HG03442 (cell line): ENCODE measurements around the gene WDR81.
"Not testable (repeated sequence)": the region's sequence is repeated elsewhere in the genome, so short reads cannot be mapped to it uniquely, and the experiment has no call there.

Source experiments
- ATAC-seq: cut with Tn5 transposase; IDR thresholded peaks from one replicate; pipeline ENCODE4 v1.9.1; 2021; ENCODE audit warnings: mild to moderate bottlenecking, moderate library complexity; ENCODE audit not compliant: unreplicated experiment

WDR81 gene

GRCh38 chr17:1730326-1731193 is 6.1 kb downstream of the WDR81 start:
- no peak for ATAC-seq

GRCh38 chr17:1731194-1731506 is 6.6 kb downstream of the WDR81 start:
- no peak for ATAC-seq

- no peak for ATAC-seq
These were observed 7.8 kb downstream of the WDR81 start for GRCh38 chr17:1732241-1732832.

GRCh38 chr17:1732833-1733321 is 8.4 kb downstream of the WDR81 start:
- no peak for ATAC-seq

- ATAC-seq = no peak
These were observed 9.3 kb downstream of the WDR81 start for GRCh38 chr17:1733759-1734158.

- no peak for ATAC-seq
These were observed 10.9 kb downstream of the WDR81 start for GRCh38 chr17:1735418-1735817.

- no peak for ATAC-seq
These were observed 11.4 kb downstream of the WDR81 start for GRCh38 chr17:1735834-1736347.

GRCh38 chr17:1736348-1737281 is 12.1 kb downstream of the WDR81 start:
- ATAC-seq = no peak

- ATAC-seq = no peak
These were observed 13.2 kb downstream of the WDR81 start for GRCh38 chr17:1737531-1738291.

- not testable (repeated sequence) for ATAC-seq
These were observed 17.4 kb downstream of the WDR81 start for GRCh38 chr17:1741899-1742298.

GRCh38 chr17:1742371-1743087 is 18.0 kb downstream of the WDR81 start, which contains the start of gene SERPINF2:
Gene SERPINF2, plus strand, starts transcription at chr17:1742871. Its CDS starts 2,125 bp downstream, at chr17:1744996.
- ATAC-seq = no peak

- ATAC-seq = no peak
These were observed 18.6 kb downstream of the WDR81 start for GRCh38 chr17:1743088-1743439.

GRCh38 chr17:1744551-1745512 is 20.3 kb downstream of the WDR81 start:
- no peak for ATAC-seq

- no peak for ATAC-seq
These were observed 21.1 kb downstream of the WDR81 start for GRCh38 chr17:1745513-1746020.

GRCh38 chr17:1746975-1747543 is 22.6 kb downstream of the WDR81 start:
- no peak for ATAC-seq

GRCh38 chr17:1750628-1751027 is 26.1 kb downstream of the WDR81 start:
- ATAC-seq = no peak

- ATAC-seq = no peak
These were observed 28.1 kb downstream of the WDR81 start for GRCh38 chr17:1752425-1753262.
